Fibroblast of lung (primary cell): Measurements from ENCODE around the gene PDCD1LG2. TPM values are rescaled to one million over a fixed set of nuclear protein-coding genes. Genes with fewer than 3 reads are reported as not detected.
A peak's percentile ranks its signal among the peaks of the same experiment; 100 is the strongest.

Source experiments
- DNase-seq, 2 donors: peaks; one replicate each; pipeline versions ENCODE4 v3.0.0 to v3.0.0-alpha.2; 2010; ENCODE audit warnings: low read depth in 2 of 2
- H2AFZ ChIP-seq: 2 replicates; pipeline ENCODE4 v1.5.1; 2012; ENCODE audit warnings: low read length, control low read depth, inconsistent platforms
- H3K27ac ChIP-seq: 2 replicates; pipeline ENCODE4 v1.5.1; 2011; ENCODE audit warnings: low read length, control low read depth; ENCODE audit not compliant: insufficient read depth
- H3K27me3 ChIP-seq: 2 replicates; pipeline ENCODE4 v1.5.1; 2011; ENCODE audit warnings: mild to moderate bottlenecking, low read length; ENCODE audit not compliant: control insufficient read depth, insufficient read depth
- H3K36me3 ChIP-seq: 2 replicates; pipeline ENCODE4 v1.5.1; 2011; ENCODE audit warnings: low read length; ENCODE audit not compliant: control insufficient read depth, insufficient read depth
- H3K4me1 ChIP-seq: 2 replicates; pipeline ENCODE4 v1.5.1; 2011; ENCODE audit warnings: low read length; ENCODE audit not compliant: control insufficient read depth, insufficient read depth; ENCODE audit errors: extremely low read depth
- H3K4me2 ChIP-seq: 2 replicates; pipeline ENCODE4 v1.5.1; 2011; ENCODE audit warnings: low read length, control low read depth; ENCODE audit not compliant: insufficient read depth; ENCODE audit errors: extremely low read depth
- H3K4me3 ChIP-seq, 4 experiments: fragments of 200-600 bp in 1 of 4; sonication (generic) in 1 of 4; replicated peaks in 1 of 4; 2 replicates each; pipeline ENCODE4 v1.5.1; 2011 to 2016; ENCODE audit warnings: low read length in 4 of 4, low read depth in 3 of 4, mild to moderate bottlenecking in 3 of 4, control low read depth in 2 of 4, inconsistent platforms in 1 of 4, mixed read lengths in 1 of 4; ENCODE audit not compliant: insufficient read depth in 1 of 4; ENCODE audit errors: control extremely low read depth in 1 of 4
- H3K79me2 ChIP-seq: 2 replicates; pipeline ENCODE4 v1.5.1; 2012; ENCODE audit warnings: mild to moderate bottlenecking, low read length, inconsistent platforms; ENCODE audit not compliant: control insufficient read depth, insufficient read depth
- H3K9ac ChIP-seq: 2 replicates; pipeline ENCODE4 v1.5.1; 2011; ENCODE audit warnings: mild to moderate bottlenecking, low read length, control low read depth; ENCODE audit not compliant: insufficient read depth
- H3K9me3 ChIP-seq: 2 replicates; pipeline ENCODE4 v1.5.1; 2012; ENCODE audit warnings: low read depth, low read length; ENCODE audit not compliant: control insufficient read depth, insufficient read depth
- H4K20me1 ChIP-seq: 2 replicates; pipeline ENCODE4 v1.5.1; 2011; ENCODE audit warnings: low read length; ENCODE audit not compliant: control insufficient read depth, insufficient read depth; ENCODE audit errors: extremely low read depth
- CTCF ChIP-seq, 2 donors: IDR thresholded peaks in 1 of 2; conservative IDR thresholded peaks in 1 of 2; 1 replicate in 1 of 2; 2 replicates in 1 of 2; pipeline ENCODE4 v1.5.1; 2011 to 2012; ENCODE audit warnings: low read length in 2 of 2, control low read depth in 1 of 2, inconsistent platforms in 1 of 2, low read depth in 1 of 2, mild to moderate bottlenecking in 1 of 2
- EZH2 ChIP-seq: IDR thresholded peaks from 2 replicates; pipeline ENCODE4 v1.5.1; 2012; ENCODE audit warnings: low read length, control low read depth, mild to moderate bottlenecking; ENCODE audit errors: missing control alignments
- polyA plus RNA-seq, 2 donors: library from polyadenylated mRNA; depleted of rRNA in 1 of 2; stranded (reverse) in 1 of 2; unstranded in 1 of 2; fragments of >200 nt; gene quantifications; 2 replicates each; pipeline ENCODE4 v1.2.1, GENCODE V29; 2011 to 2012; ENCODE audit warnings: missing spikeins in 1 of 2
- total RNA-seq: library from RNA; depleted of rRNA; stranded (reverse); fragments of >200 nt; gene quantifications from 2 replicates; pipeline ENCODE4 v1.2.1, GENCODE V29; 2014

Gene PDCD1LG2
- total and polyA plus RNA-seq, 2 donors (not counting 1 experiment from before 2014, with no cell fraction given) = 6.9 to 16.9 TPM

GRCh38 chr9:5582835-5583195 lies 72.5 kb downstream of the PDCD1LG2 start:
- no peaks in the 10 kb centered on the region for H3K79me2 ChIP-seq
- no peak overlapping the region for H3K4me3 ChIP-seq
- no peak overlapping the region for H3K4me2 ChIP-seq
- H4K20me1 ChIP-seq = no peaks in the 10 kb centered on the region
- no peak overlapping the region for H3K9ac ChIP-seq
- TF ChIP-seq EZH2 = no peak
- no peak for TF ChIP-seq CTCF (conservative IDR thresholded peaks at IDR 0.05 in 1 of 2, IDR thresholded peaks at IDR 0.05 in 1 of 2; ENCODE audit: low read depth in 1 of 2, low read length in 2 of 2)
- no peaks in the 10 kb centered on the region for H3K36me3 ChIP-seq
- H3K4me1 ChIP-seq = peaks cover 7% of the 10 kb centered on the region
- H3K9me3 ChIP-seq = no peaks in the 10 kb centered on the region
- H3K27me3 ChIP-seq = no peaks in the 10 kb centered on the region
- H3K27ac ChIP-seq = peak overlapping the region; percentile 50
- H2AFZ ChIP-seq = no peak overlapping the region
- peak; percentile 81 to 85 for DNase-seq

- Histone ChIP-seq H4K20me1 (no peaks in the 10 kb centered on the region), H3K9me3 (no peaks in the 10 kb centered on the region), H2AFZ (no peak overlapping the region), H3K4me1 (peaks cover 7% of the 10 kb centered on the region), H3K4me3 (no peak overlapping the region), H3K27me3 (no peaks in the 10 kb centered on the region), H3K36me3 (no peaks in the 10 kb centered on the region), H3K27ac (peak overlapping the region; percentile 62), H3K9ac (no peak overlapping the region), H3K79me2 (no peaks in the 10 kb centered on the region), H3K4me2 (no peak overlapping the region)
- DNase-seq = peak; percentile 45 to 57
- TF ChIP-seq EZH2 = no peak
- TF ChIP-seq CTCF (conservative IDR thresholded peaks at IDR 0.05 in 1 of 2, IDR thresholded peaks at IDR 0.05 in 1 of 2; ENCODE audit: low read depth in 1 of 2, low read length in 2 of 2) = no peak
These were observed 76.1 kb downstream of the PDCD1LG2 start for GRCh38 chr9:5586391-5586802.

- H3K4me2 ChIP-seq = no peak overlapping the region
- no peak overlapping the region for H2AFZ ChIP-seq
- DNase-seq = peak; percentile 80 to 86
These were observed 76.7 kb downstream of the PDCD1LG2 start for GRCh38 chr9:5587024-5587423.

More at GRCh38 chr9:5587024-5587423, 76.7 kb downstream of the PDCD1LG2 start:
- Histone ChIP-seq H3K9me3 (no peaks in the 10 kb centered on the region), H3K79me2 (no peaks in the 10 kb centered on the region), H3K27me3 (no peaks in the 10 kb centered on the region), H3K27ac (peak overlapping the region; percentile 62), H3K4me3 (no peak overlapping the region), H3K36me3 (no peaks in the 10 kb centered on the region), H3K4me1 (peaks cover 7% of the 10 kb centered on the region), H3K9ac (no peak overlapping the region), H4K20me1 (no peaks in the 10 kb centered on the region)
- TF ChIP-seq EZH2 (no peak), CTCF (conservative IDR thresholded peaks at IDR 0.05 in 1 of 2, IDR thresholded peaks at IDR 0.05 in 1 of 2; ENCODE audit: low read depth in 1 of 2, low read length in 2 of 2) (no peak)
